Liver (tissue), 9 donors: ENCODE results near the gene IL1RAPL1. TPM values are rescaled to one million over a fixed set of nuclear protein-coding genes. Genes with fewer than 3 reads are reported as not detected.

ENCODE experiments used
- DNase-seq: peaks from one replicate; pipeline ENCODE4 v3.0.0-alpha.2; 2017; ENCODE audit warnings: low spot score
- H3K27ac ChIP-seq, 2 donors: one replicate each; pipeline ENCODE4 v1.7.0; 2013; ENCODE audit warnings: inconsistent platforms in 2 of 2, low read length in 2 of 2, control low read depth in 1 of 2, low read depth in 1 of 2, mild to moderate bottlenecking in 1 of 2
- H3K27me3 ChIP-seq, 4 donors: one replicate each; pipeline versions ENCODE4 v1.6.1 to v1.7.0; 2013; ENCODE audit warnings: low read length in 3 of 4, inconsistent platforms in 1 of 4, mild to moderate bottlenecking in 1 of 4, moderate library complexity in 1 of 4; ENCODE audit not compliant: control insufficient read depth in 4 of 4, insufficient read depth in 4 of 4
- H3K36me3 ChIP-seq, 4 donors: one replicate each; pipeline versions ENCODE4 v1.6.1 to v1.7.0; 2013; ENCODE audit warnings: low read length in 3 of 4, mild to moderate bottlenecking in 3 of 4, low read depth in 1 of 4, moderate library complexity in 1 of 4; ENCODE audit not compliant: control insufficient read depth in 4 of 4, insufficient read depth in 3 of 4
- H3K4me1 ChIP-seq, 4 donors: one replicate each; pipeline versions ENCODE4 v1.6.1 to v1.7.0; 2013; ENCODE audit warnings: low read length in 3 of 4, mild to moderate bottlenecking in 3 of 4, moderate library complexity in 1 of 4; ENCODE audit not compliant: control insufficient read depth in 4 of 4, insufficient read depth in 4 of 4
- H3K4me3 ChIP-seq, 3 donors: one replicate each; pipeline versions ENCODE4 v1.6.1 to v1.7.0; 2013; ENCODE audit warnings: low read length in 3 of 3, control low read depth in 1 of 3, low read depth in 1 of 3, mild to moderate bottlenecking in 1 of 3
- H3K9ac ChIP-seq, 2 donors: one replicate each; pipeline ENCODE4 v1.7.0; 2013; ENCODE audit warnings: low read length in 2 of 2, mild to moderate bottlenecking in 2 of 2, moderate library complexity in 2 of 2, control low read depth in 1 of 2, low read depth in 1 of 2
- H3K9me3 ChIP-seq, 4 donors: one replicate each; pipeline versions ENCODE4 v1.6.1 to v1.7.0; 2013; ENCODE audit warnings: low read length in 3 of 4; ENCODE audit not compliant: control insufficient read depth in 4 of 4
- EGR1 ChIP-seq, 2 donors: IDR thresholded peaks; 2 replicates each; pipeline ENCODE4 v1.6.1; 2016 to 2018; ENCODE audit warnings: antibody characterized with exemption in 2 of 2, low read depth in 2 of 2
- FOXA1 ChIP-seq: IDR thresholded peaks from 2 replicates; pipeline ENCODE4 v1.6.1; 2016; ENCODE audit warnings: antibody characterized with exemption
- FOXA2 ChIP-seq: IDR thresholded peaks from 2 replicates; pipeline ENCODE4 v1.6.1; 2016; ENCODE audit warnings: antibody characterized with exemption
- GABPA ChIP-seq, 2 donors: IDR thresholded peaks in 1 of 2; conservative IDR thresholded peaks in 1 of 2; 2 replicates each; pipeline ENCODE4 v1.6.1; 2016; ENCODE audit warnings: antibody characterized with exemption in 2 of 2, mild to moderate bottlenecking in 1 of 2, moderate library complexity in 1 of 2
- HNF4A ChIP-seq, 2 donors: conservative IDR thresholded peaks; 2 replicates each; pipeline ENCODE4 v1.6.1; 2016; ENCODE audit warnings: antibody characterized with exemption in 2 of 2, mild to moderate bottlenecking in 2 of 2
- HNF4G ChIP-seq: IDR thresholded peaks from 2 replicates; pipeline ENCODE4 v1.6.1; 2016; ENCODE audit warnings: antibody characterized with exemption
- JUND ChIP-seq, 2 donors: IDR thresholded peaks; 2 replicates each; pipeline ENCODE4 v1.6.1; 2016; ENCODE audit warnings: antibody characterized with exemption in 2 of 2
- NR2F2 ChIP-seq: IDR thresholded peaks from 2 replicates; pipeline ENCODE4 v1.6.1; 2016; ENCODE audit warnings: antibody characterized with exemption
- RAD21 ChIP-seq, 2 donors: IDR thresholded peaks; 2 replicates each; pipeline ENCODE4 v1.6.1; 2016; ENCODE audit warnings: antibody characterized with exemption in 2 of 2, mild to moderate bottlenecking in 2 of 2
- RXRA ChIP-seq, 2 donors: IDR thresholded peaks; 2 replicates each; pipeline ENCODE4 v1.6.1; 2017 to 2018; ENCODE audit warnings: antibody characterized with exemption in 2 of 2, mild to moderate bottlenecking in 1 of 2
- SP1 ChIP-seq: IDR thresholded peaks from 2 replicates; pipeline ENCODE4 v1.6.1; 2018; ENCODE audit warnings: antibody characterized with exemption, mild to moderate bottlenecking
- TAF1 ChIP-seq: conservative IDR thresholded peaks from 2 replicates; pipeline ENCODE4 v1.6.1; 2016; ENCODE audit warnings: antibody characterized with exemption, mild to moderate bottlenecking
- YY1 ChIP-seq: IDR thresholded peaks from 2 replicates; pipeline ENCODE4 v1.6.1; 2016; ENCODE audit warnings: antibody characterized with exemption, mild to moderate bottlenecking
- WGBS: extraction: QIAGEN DNeasy Blood & Tissue Kit; methylation state at CpG from one replicate; pipeline ENCODE4 v1.1.7; 2013; 5-methylcytosine and 5-hydroxymethylcytosine counted together
- polyA plus RNA-seq, 2 donors: library from polyadenylated mRNA; stranded (reverse) in 1 of 2; unstranded in 1 of 2; fragments of 200-250 nt in 1 of 2; fragments of >200 nt in 1 of 2; fragmentation: Nextera tagmentation in 1 of 2; extraction: Ambion mirVana in 1 of 2; gene quantifications; one replicate each; pipeline versions ENCODE4 v1.2.1 to v1.2.3, GENCODE V29; 2013 to 2015
- total RNA-seq, 2 donors: library from RNA; depleted of rRNA; stranded (reverse); fragments of >200 nt; gene quantifications; one replicate each; pipeline ENCODE4 v1.2.3, GENCODE V29; 2014
- TF ChIP-seq, protein P1 (sequence below): IDR thresholded peaks from 2 replicates; pipeline ENCODE4 v1.6.1; 2016; ENCODE audit warnings: antibody characterized with exemption
- TF ChIP-seq, protein P2 (sequence below): IDR thresholded peaks from 2 replicates; pipeline ENCODE4 v1.6.1; 2016; ENCODE audit warnings: antibody characterized with exemption
- TF ChIP-seq, protein P3 (sequence below): fragments of 150-350 bp; IDR thresholded peaks from 2 replicates; pipeline ENCODE4 v1.5.1; 2017; ENCODE audit warnings: improper control_type of control experiment, low read depth, low read length; ENCODE audit not compliant: missing input control
- TF ChIP-seq, protein P4 (sequence below): IDR thresholded peaks from 2 replicates; pipeline ENCODE4 v1.6.1; 2016; ENCODE audit warnings: antibody characterized with exemption, mild to moderate bottlenecking
- donor health status: healthy.
- donor health status: healthy.
- donor health status: healthy.
- donor health status: healthy.
- donor health status: healthy.

Gene IL1RAPL1
- total and polyA plus RNA-seq, 4 donors, result 0.08 to 0.33 TPM; not detected in 2

DNA sequence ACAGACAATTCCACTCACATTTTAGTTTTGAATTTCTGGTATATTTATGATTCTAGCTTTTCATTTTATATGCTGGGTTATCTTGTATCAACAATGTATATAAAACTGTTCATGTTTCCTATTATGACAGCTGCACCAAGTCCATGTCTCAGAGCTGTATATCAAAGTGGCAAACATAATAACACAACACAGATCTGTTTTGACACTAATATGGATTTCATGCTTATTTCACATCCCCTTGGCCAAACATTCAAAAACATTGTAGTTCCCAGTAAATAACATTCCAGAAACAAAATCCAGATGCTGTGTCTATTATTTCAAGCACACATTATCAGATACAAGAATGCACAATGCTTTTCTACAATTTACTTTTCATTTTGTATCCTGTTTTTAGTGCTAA lies 1247.5 kb downstream of the IL1RAPL1 start (continued):
- no peak for TF ChIP-seq NR2F2
- TF ChIP-seq, protein P1, sequence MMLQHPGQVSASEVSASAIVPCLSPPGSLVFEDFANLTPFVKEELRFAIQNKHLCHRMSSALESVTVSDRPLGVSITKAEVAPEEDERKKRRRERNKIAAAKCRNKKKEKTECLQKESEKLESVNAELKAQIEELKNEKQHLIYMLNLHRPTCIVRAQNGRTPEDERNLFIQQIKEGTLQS, result no peak
- TF ChIP-seq HNF4A (conservative IDR thresholded peaks at IDR 0.05), result no peak
- TF ChIP-seq EGR1 (IDR thresholded peaks at IDR 0.05; ENCODE audit: low read depth in 2 of 2), result no peak
- TF ChIP-seq RXRA (IDR thresholded peaks at IDR 0.05), result no peak
- no peak for TF ChIP-seq TAF1
- no peak for TF ChIP-seq YY1
- TF ChIP-seq SP1, result no peak
- no peak for TF ChIP-seq JUND (IDR thresholded peaks at IDR 0.05)
- TF ChIP-seq HNF4G, result no peak
- no peak for TF ChIP-seq GABPA (IDR thresholded peaks at IDR 0.05 in 1 of 2, conservative IDR thresholded peaks at IDR 0.05 in 1 of 2)
- no peak for TF ChIP-seq FOXA2

DNA sequence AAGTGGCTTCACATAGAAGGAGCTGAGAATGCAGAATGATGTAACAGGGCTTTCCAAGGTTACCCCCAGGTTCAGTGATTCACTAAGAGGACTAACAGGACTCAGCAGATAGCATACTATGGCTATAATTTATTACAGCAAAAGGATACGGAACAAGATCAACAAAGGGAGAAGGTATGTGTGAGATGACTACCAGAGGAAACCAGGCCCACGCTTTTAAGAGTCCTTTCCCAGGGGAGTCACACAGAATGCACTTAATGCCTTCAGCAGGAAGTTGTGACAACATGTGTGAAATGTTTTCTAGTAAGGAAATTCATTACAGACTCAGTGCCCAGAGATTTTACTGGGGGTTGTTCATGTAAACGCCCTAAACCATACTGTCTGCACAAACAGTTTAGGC lies 1254.5 kb downstream of the IL1RAPL1 start:
- Histone ChIP-seq H3K4me1 (no peaks in the 10 kb centered on the region), H3K27ac (no peak overlapping the region), H3K36me3 (no peaks in the 10 kb centered on the region), H3K4me3 (no peak overlapping the region), H3K9ac (no peak overlapping the region), H3K27me3 (no peaks in the 10 kb centered on the region), H3K9me3 (no peaks in the 10 kb centered on the region)
- DNase-seq, result no peak
- WGBS, result 75% methylated on average over 3 of the region's 3 CpGs
- TF ChIP-seq FOXA1 (no peak), TAF1 (no peak), SP1 (no peak), RXRA (IDR thresholded peaks at IDR 0.05) (no peak), YY1 (no peak), JUND (IDR thresholded peaks at IDR 0.05) (no peak), HNF4A (conservative IDR thresholded peaks at IDR 0.05) (no peak), HNF4G (no peak)
- TF ChIP-seq, protein P2, sequence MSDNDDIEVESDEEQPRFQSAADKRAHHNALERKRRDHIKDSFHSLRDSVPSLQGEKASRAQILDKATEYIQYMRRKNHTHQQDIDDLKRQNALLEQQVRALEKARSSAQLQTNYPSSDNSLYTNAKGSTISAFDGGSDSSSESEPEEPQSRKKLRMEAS, result no peak
- TF ChIP-seq, protein P1, result no peak
- TF ChIP-seq, protein P3, sequence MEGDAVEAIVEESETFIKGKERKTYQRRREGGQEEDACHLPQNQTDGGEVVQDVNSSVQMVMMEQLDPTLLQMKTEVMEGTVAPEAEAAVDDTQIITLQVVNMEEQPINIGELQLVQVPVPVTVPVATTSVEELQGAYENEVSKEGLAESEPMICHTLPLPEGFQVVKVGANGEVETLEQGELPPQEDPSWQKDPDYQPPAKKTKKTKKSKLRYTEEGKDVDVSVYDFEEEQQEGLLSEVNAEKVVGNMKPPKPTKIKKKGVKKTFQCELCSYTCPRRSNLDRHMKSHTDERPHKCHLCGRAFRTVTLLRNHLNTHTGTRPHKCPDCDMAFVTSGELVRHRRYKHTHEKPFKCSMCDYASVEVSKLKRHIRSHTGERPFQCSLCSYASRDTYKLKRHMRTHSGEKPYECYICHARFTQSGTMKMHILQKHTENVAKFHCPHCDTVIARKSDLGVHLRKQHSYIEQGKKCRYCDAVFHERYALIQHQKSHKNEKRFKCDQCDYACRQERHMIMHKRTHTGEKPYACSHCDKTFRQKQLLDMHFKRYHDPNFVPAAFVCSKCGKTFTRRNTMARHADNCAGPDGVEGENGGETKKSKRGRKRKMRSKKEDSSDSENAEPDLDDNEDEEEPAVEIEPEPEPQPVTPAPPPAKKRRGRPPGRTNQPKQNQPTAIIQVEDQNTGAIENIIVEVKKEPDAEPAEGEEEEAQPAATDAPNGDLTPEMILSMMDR, result no peak

DNA sequence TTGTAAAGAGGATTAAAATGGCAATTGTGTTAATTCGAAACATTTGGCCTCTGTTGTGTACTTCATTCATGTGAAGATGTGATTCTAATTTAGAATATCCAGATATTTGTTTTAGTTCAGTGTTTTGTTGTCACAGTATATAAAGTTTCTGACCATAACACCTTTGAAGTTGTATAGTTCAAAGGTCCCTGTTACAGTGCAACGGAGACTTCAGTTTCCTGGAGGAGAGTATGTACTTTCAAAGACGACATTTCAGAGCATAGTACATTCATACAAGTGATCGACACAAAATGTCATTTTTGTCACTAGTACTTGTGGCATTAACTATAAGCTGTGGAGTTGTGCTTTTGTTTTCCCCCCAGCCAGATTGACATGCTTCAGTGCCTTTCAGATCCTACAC lies 1255.3 kb downstream of the IL1RAPL1 start:
- Histone ChIP-seq H3K9me3 (no peaks in the 10 kb centered on the region), H3K27ac (no peak overlapping the region), H3K36me3 (no peaks in the 10 kb centered on the region), H3K9ac (no peak overlapping the region), H3K4me3 (no peak overlapping the region), H3K27me3 (no peaks in the 10 kb centered on the region), H3K4me1 (no peaks in the 10 kb centered on the region)
- DNase-seq, result no peak
- TF ChIP-seq RAD21 (IDR thresholded peaks at IDR 0.05) (no peak), HNF4G (no peak), YY1 (no peak), NR2F2 (no peak), GABPA (IDR thresholded peaks at IDR 0.05 in 1 of 2, conservative IDR thresholded peaks at IDR 0.05 in 1 of 2) (no peak), SP1 (no peak), HNF4A (conservative IDR thresholded peaks at IDR 0.05) (no peak), JUND (IDR thresholded peaks at IDR 0.05) (no peak), RXRA (IDR thresholded peaks at IDR 0.05) (no peak), FOXA2 (no peak)
- TF ChIP-seq, protein P4, sequence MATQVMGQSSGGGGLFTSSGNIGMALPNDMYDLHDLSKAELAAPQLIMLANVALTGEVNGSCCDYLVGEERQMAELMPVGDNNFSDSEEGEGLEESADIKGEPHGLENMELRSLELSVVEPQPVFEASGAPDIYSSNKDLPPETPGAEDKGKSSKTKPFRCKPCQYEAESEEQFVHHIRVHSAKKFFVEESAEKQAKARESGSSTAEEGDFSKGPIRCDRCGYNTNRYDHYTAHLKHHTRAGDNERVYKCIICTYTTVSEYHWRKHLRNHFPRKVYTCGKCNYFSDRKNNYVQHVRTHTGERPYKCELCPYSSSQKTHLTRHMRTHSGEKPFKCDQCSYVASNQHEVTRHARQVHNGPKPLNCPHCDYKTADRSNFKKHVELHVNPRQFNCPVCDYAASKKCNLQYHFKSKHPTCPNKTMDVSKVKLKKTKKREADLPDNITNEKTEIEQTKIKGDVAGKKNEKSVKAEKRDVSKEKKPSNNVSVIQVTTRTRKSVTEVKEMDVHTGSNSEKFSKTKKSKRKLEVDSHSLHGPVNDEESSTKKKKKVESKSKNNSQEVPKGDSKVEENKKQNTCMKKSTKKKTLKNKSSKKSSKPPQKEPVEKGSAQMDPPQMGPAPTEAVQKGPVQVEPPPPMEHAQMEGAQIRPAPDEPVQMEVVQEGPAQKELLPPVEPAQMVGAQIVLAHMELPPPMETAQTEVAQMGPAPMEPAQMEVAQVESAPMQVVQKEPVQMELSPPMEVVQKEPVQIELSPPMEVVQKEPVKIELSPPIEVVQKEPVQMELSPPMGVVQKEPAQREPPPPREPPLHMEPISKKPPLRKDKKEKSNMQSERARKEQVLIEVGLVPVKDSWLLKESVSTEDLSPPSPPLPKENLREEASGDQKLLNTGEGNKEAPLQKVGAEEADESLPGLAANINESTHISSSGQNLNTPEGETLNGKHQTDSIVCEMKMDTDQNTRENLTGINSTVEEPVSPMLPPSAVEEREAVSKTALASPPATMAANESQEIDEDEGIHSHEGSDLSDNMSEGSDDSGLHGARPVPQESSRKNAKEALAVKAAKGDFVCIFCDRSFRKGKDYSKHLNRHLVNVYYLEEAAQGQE, result no peak
- TF ChIP-seq, protein P2, result no peak
- TF ChIP-seq, protein P3, result no peak
- WGBS, result 66% methylated on average over 4 of the region's 4 CpGs
